HG03432 (cell line): ENCODE data around the gene GREM1.

Source experiments
- ATAC-seq: cut with Tn5 transposase; IDR thresholded peaks from one replicate; pipeline ENCODE4 v1.9.1; 2021; ENCODE audit warnings: mild to moderate bottlenecking, moderate library complexity; ENCODE audit not compliant: unreplicated experiment

GREM1 gene

GRCh38 chr15:32694222-32694983 lies 23.4 kb upstream of the GREM1 start:
- no peak for ATAC-seq

- no peak for ATAC-seq
Observed at GRCh38 chr15:32698773-32699390, 18.9 kb upstream of the GREM1 start.

- no peak for ATAC-seq
Observed at GRCh38 chr15:32700501-32701150, 17.2 kb upstream of the GREM1 start.

GRCh38 chr15:32701863-32702262 lies 15.9 kb upstream of the GREM1 start:
- ATAC-seq, result no peak

GRCh38 chr15:32704395-32704981 lies 13.3 kb upstream of the GREM1 start:
- no peak for ATAC-seq

- no peak for ATAC-seq
Observed at GRCh38 chr15:32705446-32705845, 12.4 kb upstream of the GREM1 start.

GRCh38 chr15:32706704-32707103 lies 11.1 kb upstream of the GREM1 start:
- no peak for ATAC-seq

- ATAC-seq, result no peak
Observed at GRCh38 chr15:32707436-32707835, 10.4 kb upstream of the GREM1 start.

GRCh38 chr15:32709295-32710033 lies 8.3 kb upstream of the GREM1 start:
- ATAC-seq, result no peak

- no peak for ATAC-seq
Observed at GRCh38 chr15:32715276-32715675, 2.5 kb upstream of the GREM1 start.

- no peak for ATAC-seq
Observed at GRCh38 chr15:32716216-32716914, 1.4 kb upstream of the GREM1 start.

- no peak for ATAC-seq
Observed at GRCh38 chr15:32716915-32717425, 834 bp upstream of the GREM1 start.

- no peak for ATAC-seq
Observed at GRCh38 chr15:32718227-32718820, 520 bp downstream of the GREM1 start.

- no peak for ATAC-seq
Observed at GRCh38 chr15:32718821-32719716, 1.3 kb downstream of the GREM1 start.

- ATAC-seq, result no peak
Observed at GRCh38 chr15:32721596-32721995, 3.8 kb downstream of the GREM1 start.

- ATAC-seq, result no peak
Observed at GRCh38 chr15:32722136-32722535, 4.3 kb downstream of the GREM1 start.

- ATAC-seq, result peak; percentile 95
Observed at GRCh38 chr15:32723171-32723948, 5.6 kb downstream of the GREM1 start.
